Measurements from ENCODE around the gene TMTC2. TPM values are rescaled to one million over a fixed set of nuclear protein-coding genes. Genes with fewer than 3 reads are reported as not detected.
"Not testable (repeated sequence)": the region's sequence is repeated elsewhere in the genome, so short reads cannot be mapped to it uniquely, and the experiment has no call there.

Gene TMTC2
- total RNA-seq, 5 donors from 2014 or later (not counting 1 experiment from before 2014, with no cell fraction given) = 3.6 to 5.4 (median 4.4) TPM

GRCh38 chr12:82803201-82803600 lies 116.5 kb downstream of the TMTC2 start:
- Histone ChIP-seq H3K9me3 (no peaks in the 10 kb centered on the region), H3K36me3 (ENCODE audit: control insufficient read depth in 2 of 2, extremely low read depth in 1 of 2, insufficient read depth in 1 of 2, low read length in 1 of 2) (no peaks in the 10 kb centered on the region), H3K4me3 (ENCODE audit: control insufficient read depth in 1 of 2, extremely low read depth in 1 of 2, low read length in 1 of 2) (no peak overlapping the region), H3K4me1 (ENCODE audit: control insufficient read depth in 1 of 2, extremely low read depth in 1 of 2, insufficient read depth in 2 of 2, low read length in 2 of 2) (no peaks in the 10 kb centered on the region), H3K27ac (ENCODE audit: low read length) (no peak overlapping the region), H3K27me3 (replicated peaks in 1 of 2; ENCODE audit: control insufficient read depth in 2 of 2, extremely low read depth in 1 of 2, insufficient read depth in 2 of 2, low read length in 1 of 2) (no peaks in the 10 kb centered on the region)
- Mint-ChIP-seq H3K36me3 (peaks cover 6% of the 10 kb centered on the region), H3K27me3 (no peaks in the 10 kb centered on the region), H3K27ac (no peak overlapping the region), H3K4me1 (no peaks in the 10 kb centered on the region), H3K9me3 (no peaks in the 10 kb centered on the region), H3K4me3 (no peak overlapping the region)
- POLR2A ChIA-PET = no interaction called here
- CTCF ChIA-PET = no interaction called here
- DNase-seq (no peak), ATAC-seq (replicated peaks in 1 of 4) (no peak)
- WGBS (ENCODE audit: insufficient coverage) = 80% methylated on average over 1 of the region's 3 CpGs

- Mint-ChIP-seq H3K4me3 (no peak overlapping the region), H3K27ac (no peak overlapping the region), H3K9me3 (no peaks in the 10 kb centered on the region), H3K27me3 (no peaks in the 10 kb centered on the region), H3K36me3 (peaks cover 6% of the 10 kb centered on the region), H3K4me1 (no peaks in the 10 kb centered on the region)
- ATAC-seq (replicated peaks in 1 of 4) = no peak
- no peaks in the 10 kb centered on the region for H3K36me3 ChIP-seq (ENCODE audit: control insufficient read depth in 2 of 2, extremely low read depth in 1 of 2, insufficient read depth in 1 of 2, low read length in 1 of 2)
- ChIA-PET POLR2A (no interaction called here), CTCF (interaction anchor here in 1 of 2 donors (0.7 kb wide), 1 partner anchor 131 kb away, joined by 5 read pairs; no protein-coding TSS in a partner anchor)
- H3K9me3 ChIP-seq = no peaks in the 10 kb centered on the region
- no peak for DNase-seq
- H3K4me3 ChIP-seq (ENCODE audit: control insufficient read depth in 1 of 2, extremely low read depth in 1 of 2, low read length in 1 of 2) = no peak overlapping the region
- H3K4me1 ChIP-seq (ENCODE audit: control insufficient read depth in 1 of 2, extremely low read depth in 1 of 2, insufficient read depth in 2 of 2, low read length in 2 of 2) = no peaks in the 10 kb centered on the region
- no peak overlapping the region for H3K27ac ChIP-seq (ENCODE audit: low read length)
- no peaks in the 10 kb centered on the region for H3K27me3 ChIP-seq (replicated peaks in 1 of 2; ENCODE audit: control insufficient read depth in 2 of 2, extremely low read depth in 1 of 2, insufficient read depth in 2 of 2, low read length in 1 of 2)
- no CpG with 5 or more reads among the region's 2 CpGs for WGBS (ENCODE audit: insufficient coverage)
Measured at GRCh38 chr12:82804601-82805000, 117.9 kb downstream of the TMTC2 start.

- H3K36me3 Mint-ChIP-seq; POLR2A ChIA-PET; H3K4me1 Mint-ChIP-seq; H3K27me3 ChIP-seq (replicated peaks in 1 of 2; ENCODE audit: control insufficient read depth in 2 of 2, extremely low read depth in 1 of 2, insufficient read depth in 2 of 2, low read length in 1 of 2); H3K4me3 ChIP-seq (ENCODE audit: control insufficient read depth in 1 of 2, extremely low read depth in 1 of 2, low read length in 1 of 2); H3K9me3 ChIP-seq; H3K27me3 Mint-ChIP-seq; DNase-seq; H3K4me1 ChIP-seq (ENCODE audit: control insufficient read depth in 1 of 2, extremely low read depth in 1 of 2, insufficient read depth in 2 of 2, low read length in 2 of 2); H3K27ac ChIP-seq (ENCODE audit: low read length); H3K9me3 Mint-ChIP-seq; H3K36me3 ChIP-seq (ENCODE audit: control insufficient read depth in 2 of 2, extremely low read depth in 1 of 2, insufficient read depth in 1 of 2, low read length in 1 of 2); H3K27ac Mint-ChIP-seq; H3K4me3 Mint-ChIP-seq; ATAC-seq (replicated peaks in 1 of 4): not testable (repeated sequence)
- CTCF ChIA-PET = interaction anchor here in 1 of 2 donors (0.7 kb wide), 1 partner anchor 131 kb away, joined by 5 read pairs; no protein-coding TSS in a partner anchor
- WGBS (ENCODE audit: insufficient coverage) = 92% methylated on average over 2 of the region's 2 CpGs
Measured at GRCh38 chr12:82805004-82805403, 118.3 kb downstream of the TMTC2 start.

GRCh38 chr12:82805812-82806497 lies 119.2 kb downstream of the TMTC2 start:
- no peaks in the 10 kb centered on the region for H3K4me1 ChIP-seq (ENCODE audit: control insufficient read depth in 1 of 2, extremely low read depth in 1 of 2, insufficient read depth in 2 of 2, low read length in 2 of 2)
- DNase-seq = no peak
- no peak overlapping the region for H3K27ac Mint-ChIP-seq
- no peaks in the 10 kb centered on the region for H3K27me3 Mint-ChIP-seq
- H3K4me3 Mint-ChIP-seq = no peak overlapping the region
- ATAC-seq (replicated peaks in 1 of 4) = no peak
- H3K9me3 ChIP-seq = no peaks in the 10 kb centered on the region
- no peaks in the 10 kb centered on the region for H3K9me3 Mint-ChIP-seq
- CTCF ChIA-PET = no interaction called here
- H3K27me3 ChIP-seq (replicated peaks in 1 of 2; ENCODE audit: control insufficient read depth in 2 of 2, extremely low read depth in 1 of 2, insufficient read depth in 2 of 2, low read length in 1 of 2) = no peaks in the 10 kb centered on the region
- H3K36me3 Mint-ChIP-seq = peaks cover 3% of the 10 kb centered on the region
- WGBS (ENCODE audit: insufficient coverage) = 40% methylated on average over 1 of the region's 4 CpGs
- no peaks in the 10 kb centered on the region for H3K36me3 ChIP-seq (ENCODE audit: control insufficient read depth in 2 of 2, extremely low read depth in 1 of 2, insufficient read depth in 1 of 2, low read length in 1 of 2)
- no peak overlapping the region for H3K27ac ChIP-seq (ENCODE audit: low read length)
- H3K4me3 ChIP-seq (ENCODE audit: control insufficient read depth in 1 of 2, extremely low read depth in 1 of 2, low read length in 1 of 2) = no peak overlapping the region
- POLR2A ChIA-PET = no interaction called here
- no peaks in the 10 kb centered on the region for H3K4me1 Mint-ChIP-seq

- Mint-ChIP-seq H3K36me3 (no peaks in the 10 kb centered on the region), H3K4me1 (no peaks in the 10 kb centered on the region), H3K9me3 (no peaks in the 10 kb centered on the region), H3K27ac (no peak overlapping the region), H3K27me3 (no peaks in the 10 kb centered on the region), H3K4me3 (no peak overlapping the region)
- Histone ChIP-seq H3K9me3 (no peaks in the 10 kb centered on the region), H3K27ac (ENCODE audit: low read length) (no peak overlapping the region), H3K4me3 (ENCODE audit: control insufficient read depth in 1 of 2, extremely low read depth in 1 of 2, low read length in 1 of 2) (no peak overlapping the region), H3K27me3 (replicated peaks in 1 of 2; ENCODE audit: control insufficient read depth in 2 of 2, extremely low read depth in 1 of 2, insufficient read depth in 2 of 2, low read length in 1 of 2) (no peaks in the 10 kb centered on the region), H3K4me1 (ENCODE audit: control insufficient read depth in 1 of 2, extremely low read depth in 1 of 2, insufficient read depth in 2 of 2, low read length in 2 of 2) (no peaks in the 10 kb centered on the region), H3K36me3 (ENCODE audit: control insufficient read depth in 2 of 2, extremely low read depth in 1 of 2, insufficient read depth in 1 of 2, low read length in 1 of 2) (no peaks in the 10 kb centered on the region)
- DNase-seq (no peak), ATAC-seq (replicated peaks in 1 of 4) (no peak)
- ChIA-PET CTCF (no interaction called here), POLR2A (no interaction called here)
Measured at GRCh38 chr12:82807132-82807737, 120.5 kb downstream of the TMTC2 start.

- ChIA-PET POLR2A (no interaction called here), CTCF (no interaction called here)
- Histone ChIP-seq H3K9me3 (no peaks in the 10 kb centered on the region), H3K36me3 (ENCODE audit: control insufficient read depth in 2 of 2, extremely low read depth in 1 of 2, insufficient read depth in 1 of 2, low read length in 1 of 2) (no peaks in the 10 kb centered on the region), H3K4me3 (ENCODE audit: control insufficient read depth in 1 of 2, extremely low read depth in 1 of 2, low read length in 1 of 2) (no peak overlapping the region), H3K27me3 (replicated peaks in 1 of 2; ENCODE audit: control insufficient read depth in 2 of 2, extremely low read depth in 1 of 2, insufficient read depth in 2 of 2, low read length in 1 of 2) (no peaks in the 10 kb centered on the region), H3K27ac (ENCODE audit: low read length) (no peak overlapping the region), H3K4me1 (ENCODE audit: control insufficient read depth in 1 of 2, extremely low read depth in 1 of 2, insufficient read depth in 2 of 2, low read length in 2 of 2) (no peaks in the 10 kb centered on the region)
- no peak for DNase-seq
- Mint-ChIP-seq H3K36me3 (peaks cover 9% of the 10 kb centered on the region), H3K27me3 (no peaks in the 10 kb centered on the region), H3K9me3 (peaks cover 0 to 6% (median 0%) of the 10 kb centered on the region in 3 donors), H3K4me3 (no peak overlapping the region), H3K4me1 (no peaks in the 10 kb centered on the region), H3K27ac (no peak overlapping the region)
- ATAC-seq (replicated peaks in 1 of 4) = no peak
- WGBS (ENCODE audit: insufficient coverage) = 100% methylated on average over 1 of the region's 5 CpGs
Measured at GRCh38 chr12:82810568-82810967, 123.9 kb downstream of the TMTC2 start.
